Lower lobe of right lung (tissue), 2 donors: ENCODE results near the gene FGF22. TPM values are rescaled to one million over a fixed set of nuclear protein-coding genes. Genes with fewer than 3 reads are reported as not detected.

Source experiments
- ATAC-seq, 2 donors: fragments of 200-7000 bp; cut with Tn5 transposase; one replicate each; pipeline ENCODE4 v1.9.1; 2020 to 2022; ENCODE audit warnings: mild to moderate bottlenecking in 2 of 2, moderate library complexity in 2 of 2
- DNase-seq: peaks from one replicate; pipeline ENCODE4 v3.0.0-alpha.2; 2020
- H3K27ac ChIP-seq: fragments of 200-600 bp; one replicate; pipeline ENCODE4 v1.8.0; 2022
- H3K27me3 ChIP-seq: fragments of 200-600 bp; one replicate; pipeline ENCODE4 v1.8.0; 2022; ENCODE audit warnings: low read depth
- H3K36me3 ChIP-seq: fragments of 200-600 bp; one replicate; pipeline ENCODE4 v1.8.0; 2022; ENCODE audit warnings: mild to moderate bottlenecking
- H3K4me1 ChIP-seq: fragments of 200-600 bp; one replicate; pipeline ENCODE4 v1.8.0; 2022
- H3K4me3 ChIP-seq: fragments of 200-600 bp; one replicate; pipeline ENCODE4 v1.8.0; 2022; ENCODE audit warnings: mild to moderate bottlenecking
- H3K9me3 ChIP-seq: fragments of 200-600 bp; one replicate; pipeline ENCODE4 v1.8.0; 2022
- CTCF ChIP-seq: fragments of 200-600 bp; IDR thresholded peaks from one replicate; pipeline ENCODE4 v1.8.0; 2022; ENCODE audit warnings: antibody characterized with exemption, mild to moderate bottlenecking
- intact Hi-C: fragments of 100-400 bp; cut with DNase I; formaldehyde crosslinking; loops from one replicate; pipeline ENCODE4 v1.11.0; 2022
- total RNA-seq: library from RNA; stranded (reverse); fragmentation: NEBNext Ultra II Directional; extraction: Animal tissue kit (Norgen Biotek cat#: 25700); gene quantifications from one replicate; pipeline ENCODE4 v1.2.1, GENCODE V29; 2021
- donor health status: DM: no; HTN: yes; CAD: no; lungs with severe emphysema.

Gene FGF22
- total RNA-seq, 1 donor from 2014 or later: 0.65 TPM

GRCh38 chr19:681029-682019 is 41.6 kb downstream of the FGF22 start:
- Histone ChIP-seq H3K27ac (peak overlapping the region; percentile 95), H3K9me3 (no peaks in the 10 kb centered on the region), H3K36me3 (peaks cover 3% of the 10 kb centered on the region), H3K4me1 (peaks cover 36% of the 10 kb centered on the region), H3K4me3 (peak overlapping the region; percentile 67), H3K27me3 (peaks cover 6% of the 10 kb centered on the region)
- TF ChIP-seq CTCF: no peak
- DNase-seq: peak; percentile 92
- intact Hi-C loops: no loop called here
- no peak for ATAC-seq

DNA sequence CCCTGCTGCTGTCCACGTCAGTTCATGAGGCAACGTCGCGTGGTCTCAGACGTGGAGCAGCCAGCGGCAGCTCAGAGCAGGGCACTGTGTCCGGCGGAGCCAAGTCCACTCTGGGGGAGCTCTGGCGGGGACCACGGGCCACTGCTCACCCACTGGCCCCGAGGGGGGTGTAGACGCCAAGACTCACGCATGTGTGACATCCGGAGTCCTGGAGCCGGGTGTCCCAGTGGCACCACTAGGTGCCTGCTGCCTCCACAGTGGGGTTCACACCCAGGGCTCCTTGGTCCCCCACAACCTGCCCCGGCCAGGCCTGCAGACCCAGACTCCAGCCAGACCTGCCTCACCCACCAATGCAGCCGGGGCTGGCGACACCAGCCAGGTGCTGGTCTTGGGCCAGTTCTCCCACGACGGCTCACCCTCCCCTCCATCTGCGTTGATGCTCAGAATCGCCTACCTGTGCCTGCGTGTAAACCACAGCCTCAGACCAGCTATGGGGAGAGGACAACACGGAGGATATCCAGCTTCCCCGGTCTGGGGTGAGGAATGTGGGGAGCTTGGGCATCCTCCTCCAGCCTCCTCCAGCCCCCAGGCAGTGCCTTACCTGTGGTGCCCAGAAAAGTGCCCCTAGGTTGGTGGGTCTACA is 43.1 kb downstream of the FGF22 start:
- Histone ChIP-seq H3K9me3 (no peaks in the 10 kb centered on the region), H3K27me3 (no peaks in the 10 kb centered on the region), H3K36me3 (peaks cover 3% of the 10 kb centered on the region), H3K27ac (no peak overlapping the region), H3K4me3 (no peak overlapping the region), H3K4me1 (peaks cover 25% of the 10 kb centered on the region)
- ATAC-seq: no peak
- no peak for TF ChIP-seq CTCF
- DNase-seq: no peak
- intact Hi-C loops: no loop called here

DNA sequence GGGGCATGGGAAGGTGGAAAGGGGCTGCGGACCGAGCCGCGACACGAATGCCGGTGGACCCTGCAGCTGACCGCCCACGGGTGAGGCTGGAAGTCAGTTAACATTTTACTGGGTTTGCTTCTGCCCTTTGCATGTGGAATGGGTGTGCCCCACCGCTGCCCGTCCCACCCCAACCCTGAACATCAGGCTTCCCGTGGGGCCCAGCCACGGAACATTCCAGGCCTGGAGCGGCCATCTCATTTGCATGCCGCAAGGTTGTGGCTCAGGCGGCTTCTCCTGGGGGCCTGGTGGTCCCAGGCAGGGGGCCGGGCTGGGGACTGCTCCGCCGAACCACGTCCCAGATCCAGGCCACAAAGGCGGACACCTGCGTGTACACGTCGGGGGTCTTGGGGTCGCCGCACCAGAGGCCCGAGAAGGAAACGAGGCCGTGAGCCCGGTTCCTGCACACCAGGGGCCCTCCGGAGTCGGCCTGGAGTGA is 45.8 kb downstream of the FGF22 start:
- H3K4me1 ChIP-seq: peaks cover 5% of the 10 kb centered on the region
- H3K36me3 ChIP-seq: peaks cover 3% of the 10 kb centered on the region
- no peak for DNase-seq
- intact Hi-C loops: no loop called here
- H3K4me3 ChIP-seq: no peak overlapping the region
- no peak for TF ChIP-seq CTCF
- H3K27ac ChIP-seq: no peak overlapping the region
- no peaks in the 10 kb centered on the region for H3K9me3 ChIP-seq
- no peak for ATAC-seq
- no peaks in the 10 kb centered on the region for H3K27me3 ChIP-seq

- intact Hi-C loops: no loop called here
- DNase-seq (no peak), ATAC-seq (no peak)
- Histone ChIP-seq H3K4me1 (no peaks in the 10 kb centered on the region), H3K36me3 (no peaks in the 10 kb centered on the region), H3K27ac (no peak overlapping the region), H3K4me3 (no peak overlapping the region), H3K27me3 (no peaks in the 10 kb centered on the region), H3K9me3 (no peaks in the 10 kb centered on the region)
- TF ChIP-seq CTCF: no peak
Measured at GRCh38 chr19:686589-687297, 47.1 kb downstream of the FGF22 start.

DNA sequence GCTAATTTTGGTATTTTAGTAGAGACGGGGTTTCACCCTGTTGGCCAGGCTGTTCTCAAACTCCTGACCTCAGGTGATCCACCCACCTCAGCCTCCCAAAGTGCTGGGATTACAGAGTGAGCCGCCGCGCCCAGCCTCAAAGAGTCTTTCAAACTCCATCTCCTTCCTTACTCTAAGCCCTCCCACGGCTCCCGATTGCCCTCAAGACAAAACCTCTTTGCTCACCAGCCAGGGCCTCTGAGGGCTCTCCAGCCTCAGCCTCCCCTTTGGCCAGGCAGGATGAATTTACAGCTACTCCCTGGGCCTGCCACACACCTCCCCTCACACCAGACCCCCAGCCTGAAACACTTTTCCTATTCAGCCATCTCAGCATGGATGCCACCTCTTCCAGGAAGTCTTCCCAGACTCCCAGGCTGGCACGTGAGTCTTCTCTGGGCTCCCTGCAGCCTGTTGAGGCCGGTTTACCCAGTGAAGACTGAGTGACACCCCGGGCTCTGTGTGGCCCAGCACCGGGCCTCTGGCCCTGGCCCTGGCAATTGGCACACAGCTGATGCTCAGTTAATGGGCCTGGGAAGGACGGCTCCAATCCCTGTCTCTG is 48.0 kb downstream of the FGF22 start:
- no peaks in the 10 kb centered on the region for H3K4me1 ChIP-seq
- intact Hi-C loops: no loop called here
- no peak for DNase-seq
- no peak overlapping the region for H3K4me3 ChIP-seq
- H3K36me3 ChIP-seq: no peaks in the 10 kb centered on the region
- no peak for ATAC-seq
- no peak overlapping the region for H3K27ac ChIP-seq
- no peaks in the 10 kb centered on the region for H3K9me3 ChIP-seq
- no peak for TF ChIP-seq CTCF
- H3K27me3 ChIP-seq: no peaks in the 10 kb centered on the region
